ENCODE results near the gene GET4. TPM values are rescaled to one million over a fixed set of nuclear protein-coding genes. Genes with fewer than 3 reads are reported as not detected.
A peak's percentile ranks its signal among the peaks of the same experiment; 100 is the strongest.

Gene GET4
- total RNA-seq, 1 donor from 2014 or later = 35.8 TPM

DNA sequence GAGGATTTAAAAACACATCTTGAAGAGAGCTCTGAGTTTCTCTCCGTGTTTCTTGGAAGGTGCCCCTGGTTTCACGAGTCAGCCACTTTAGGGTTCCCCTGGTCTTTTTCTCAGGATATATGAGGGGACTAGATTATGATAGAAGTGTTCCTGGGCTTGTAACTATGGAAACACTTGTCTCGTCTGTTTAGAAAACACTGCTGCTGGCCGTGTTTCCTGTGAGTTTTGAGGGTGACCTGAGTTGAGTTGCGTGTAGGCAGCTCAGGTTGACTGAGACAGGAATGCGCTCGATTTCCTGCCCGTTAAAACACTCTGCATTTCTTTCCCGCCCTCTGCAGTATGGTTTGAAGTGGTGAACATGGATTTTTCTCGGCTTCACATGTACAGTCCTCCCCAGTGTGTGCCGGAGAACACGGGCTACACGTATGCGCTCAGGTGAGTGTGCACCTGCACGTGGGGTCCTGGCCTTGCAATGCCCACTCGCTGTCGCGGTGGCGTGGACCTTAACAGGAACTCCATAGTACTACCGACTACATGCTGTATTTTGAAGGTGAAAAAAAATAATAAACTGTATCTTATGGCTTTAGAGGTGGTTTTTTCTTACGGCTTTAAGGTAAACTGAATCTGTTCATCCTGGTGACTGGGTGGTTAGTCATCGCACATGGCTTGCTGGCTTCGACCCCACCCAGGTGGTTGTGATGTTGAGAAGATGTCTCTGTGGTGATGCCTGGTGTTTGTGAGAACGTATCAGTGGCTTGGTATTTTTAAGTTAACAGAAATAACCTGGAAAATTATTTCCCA is 44.0 kb upstream of the GET4 start, which contains the start of gene SUN1:
Gene SUN1 (plus strand): TSS at position 310 of the 801 bp plus-strand sequence. CDS start 49 bp downstream, at position 359.
- Histone ChIP-seq H3K4me1 (peaks cover 95% of the 10 kb centered on the region), H3K4me3 (peak within 1 kb of the TSS; percentile 19 to 29), H3K27ac (peak within 1 kb of the TSS; percentile 95), H3K27me3 (no peaks in the 10 kb centered on the region), H3K36me3 (peaks cover 0 to 4% of the 10 kb centered on the region in 2 donors), H3K9me3 (no peaks in the 10 kb centered on the region)
- intact Hi-C loops (cut with DNase I) = no loop called here
- DNase-seq (ENCODE audit: extremely low spot score in 2 of 2) = peak in 1 of 2 donors; percentile 85
- peak in 1 of 2 donors; percentile 55 for TF ChIP-seq POLR2AphosphoS5 (IDR thresholded peaks at IDR 0.05; ENCODE audit: insufficient read depth in 1 of 2, low read depth in 1 of 2)
- TF ChIP-seq, protein P1, sequence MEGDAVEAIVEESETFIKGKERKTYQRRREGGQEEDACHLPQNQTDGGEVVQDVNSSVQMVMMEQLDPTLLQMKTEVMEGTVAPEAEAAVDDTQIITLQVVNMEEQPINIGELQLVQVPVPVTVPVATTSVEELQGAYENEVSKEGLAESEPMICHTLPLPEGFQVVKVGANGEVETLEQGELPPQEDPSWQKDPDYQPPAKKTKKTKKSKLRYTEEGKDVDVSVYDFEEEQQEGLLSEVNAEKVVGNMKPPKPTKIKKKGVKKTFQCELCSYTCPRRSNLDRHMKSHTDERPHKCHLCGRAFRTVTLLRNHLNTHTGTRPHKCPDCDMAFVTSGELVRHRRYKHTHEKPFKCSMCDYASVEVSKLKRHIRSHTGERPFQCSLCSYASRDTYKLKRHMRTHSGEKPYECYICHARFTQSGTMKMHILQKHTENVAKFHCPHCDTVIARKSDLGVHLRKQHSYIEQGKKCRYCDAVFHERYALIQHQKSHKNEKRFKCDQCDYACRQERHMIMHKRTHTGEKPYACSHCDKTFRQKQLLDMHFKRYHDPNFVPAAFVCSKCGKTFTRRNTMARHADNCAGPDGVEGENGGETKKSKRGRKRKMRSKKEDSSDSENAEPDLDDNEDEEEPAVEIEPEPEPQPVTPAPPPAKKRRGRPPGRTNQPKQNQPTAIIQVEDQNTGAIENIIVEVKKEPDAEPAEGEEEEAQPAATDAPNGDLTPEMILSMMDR (IDR thresholded peaks at IDR 0.05) = no peak

DNA sequence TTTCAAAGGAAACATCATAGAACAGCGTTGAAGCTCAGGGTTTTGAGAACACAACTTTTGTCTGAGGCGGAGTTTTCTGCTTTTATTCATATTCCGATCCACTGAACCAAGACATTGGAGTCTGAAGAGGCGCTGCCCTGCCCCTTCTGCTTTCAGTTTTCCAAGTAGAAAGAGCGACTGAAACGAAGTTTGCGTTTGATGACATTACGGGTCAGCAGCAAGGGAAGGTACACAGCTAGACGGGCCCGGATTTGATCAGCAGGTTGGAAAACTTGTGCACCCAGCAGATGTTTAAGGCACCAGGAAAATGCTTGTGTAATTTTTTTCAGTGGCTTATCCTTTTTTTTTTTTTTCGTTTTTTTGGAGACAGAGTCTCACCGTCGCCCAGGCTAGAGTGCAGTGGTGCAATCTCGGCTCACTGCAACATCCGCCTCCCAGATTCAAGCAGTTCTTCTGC is 43.4 kb upstream of the GET4 start:
- no peaks in the 10 kb centered on the region for H3K27me3 ChIP-seq
- H3K4me3 ChIP-seq = no peak overlapping the region
- H3K27ac ChIP-seq = peak overlapping the region; percentile 95
- TF ChIP-seq POLR2AphosphoS5 (IDR thresholded peaks at IDR 0.05; ENCODE audit: insufficient read depth in 1 of 2, low read depth in 1 of 2) (no peak), POLR2A (IDR thresholded peaks at IDR 0.05) (no peak)
- TF ChIP-seq, protein P1 (IDR thresholded peaks at IDR 0.05) = no peak
- peaks cover 92% of the 10 kb centered on the region for H3K4me1 ChIP-seq
- intact Hi-C loops (cut with DNase I) = no loop called here
- DNase-seq (ENCODE audit: extremely low spot score in 2 of 2) = no peak
- no peaks in the 10 kb centered on the region for H3K36me3 ChIP-seq
- no peaks in the 10 kb centered on the region for H3K9me3 ChIP-seq

DNA sequence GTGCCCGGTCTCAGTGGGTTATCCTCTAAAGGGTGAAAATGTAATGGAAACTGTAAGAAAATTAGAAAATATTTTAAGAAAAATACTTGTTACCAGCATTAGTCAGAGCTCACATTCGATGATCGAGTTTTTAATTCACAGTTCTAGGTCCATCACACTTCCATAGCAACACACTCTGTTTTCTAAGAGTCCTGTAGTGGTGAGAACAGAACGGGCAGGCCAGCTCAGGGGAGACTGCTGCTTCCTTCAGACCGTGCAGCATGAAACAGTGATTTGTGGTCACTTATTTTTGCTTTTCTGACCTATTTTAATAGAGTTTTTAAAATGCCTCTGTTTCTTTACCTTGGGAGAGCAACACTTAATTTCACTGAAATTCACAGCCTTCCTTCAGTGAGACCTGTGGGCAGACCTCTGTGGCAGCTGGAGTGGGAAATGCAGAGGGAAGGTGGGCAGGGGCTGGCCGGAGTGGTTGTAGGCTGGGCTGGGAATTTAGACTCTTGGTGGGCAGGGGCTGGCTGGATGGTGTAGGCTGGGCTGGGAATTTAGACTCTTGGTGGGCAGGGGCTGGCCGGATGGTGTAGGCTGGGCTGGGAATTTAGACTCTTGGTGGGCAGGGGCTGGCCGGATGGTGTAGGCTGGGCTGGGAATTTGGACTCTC is 42.6 kb upstream of the GET4 start:
- H3K9me3 ChIP-seq = no peaks in the 10 kb centered on the region
- no peak overlapping the region for H3K4me3 ChIP-seq
- intact Hi-C loops (cut with DNase I) = no loop called here
- H3K4me1 ChIP-seq = peaks cover 88% of the 10 kb centered on the region
- no peak for DNase-seq (ENCODE audit: extremely low spot score in 2 of 2)
- H3K36me3 ChIP-seq = peaks cover 0 to 2% of the 10 kb centered on the region in 2 donors
- H3K27me3 ChIP-seq = no peaks in the 10 kb centered on the region
- no peak for TF ChIP-seq POLR2A (IDR thresholded peaks at IDR 0.05)
- TF ChIP-seq POLR2AphosphoS5 (IDR thresholded peaks at IDR 0.05; ENCODE audit: insufficient read depth in 1 of 2, low read depth in 1 of 2) = no peak
- TF ChIP-seq, protein P1 (IDR thresholded peaks at IDR 0.05) = no peak
- peak overlapping the region; percentile 95 for H3K27ac ChIP-seq

DNA sequence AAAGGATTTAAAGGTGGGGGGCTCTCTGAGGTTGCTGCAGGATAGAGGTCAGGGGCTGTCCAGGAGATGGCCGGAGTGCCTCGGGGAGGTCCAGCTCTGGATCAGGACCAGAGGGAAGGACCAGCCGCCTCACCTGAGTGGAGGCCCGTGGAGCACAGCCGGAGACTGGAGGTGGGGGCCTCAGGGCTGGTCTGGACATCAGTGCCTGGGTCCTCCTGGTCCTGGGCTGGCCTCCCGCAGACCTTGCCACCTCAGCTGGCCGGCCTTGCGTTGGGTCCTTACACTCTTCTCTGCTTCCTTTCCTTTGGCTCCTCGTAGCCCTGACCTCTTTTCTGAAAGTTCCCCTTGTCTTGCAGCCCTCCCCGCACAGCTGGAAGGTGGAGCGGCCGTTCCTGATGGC is 42.1 kb upstream of the GET4 start:
- Histone ChIP-seq H3K27ac (peak overlapping the region; percentile 95), H3K4me1 (peaks cover 82% of the 10 kb centered on the region), H3K27me3 (no peaks in the 10 kb centered on the region), H3K36me3 (peaks cover 0 to 7% of the 10 kb centered on the region in 2 donors), H3K9me3 (no peaks in the 10 kb centered on the region), H3K4me3 (no peak overlapping the region)
- no peak for DNase-seq (ENCODE audit: extremely low spot score in 2 of 2)
- TF ChIP-seq POLR2A (IDR thresholded peaks at IDR 0.05) = no peak
- intact Hi-C loops (cut with DNase I) = no loop called here

DNA sequence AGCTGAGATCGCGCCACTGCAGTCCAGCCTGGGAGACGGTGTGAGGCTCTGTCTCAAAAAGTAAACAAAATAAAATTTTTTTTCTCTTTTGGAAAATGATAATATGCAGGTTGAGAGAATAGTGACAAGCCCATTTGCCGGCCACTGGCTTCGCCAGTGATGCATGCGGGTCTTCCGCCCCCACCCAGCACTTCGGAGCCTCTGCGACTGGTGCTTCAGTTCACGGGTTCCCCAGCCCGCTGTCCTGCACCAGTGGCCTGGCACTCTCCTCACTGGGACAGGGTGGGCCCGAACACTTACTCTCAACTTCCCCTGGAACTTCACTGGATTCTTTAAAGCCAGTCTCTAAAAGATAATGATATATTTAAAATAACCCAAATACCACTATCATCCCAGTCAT is 41.3 kb upstream of the GET4 start:
- peak overlapping the region; percentile 95 for H3K27ac ChIP-seq

More for the DNA sequence above, 41.3 kb upstream of the GET4 start:
- H3K4me1 ChIP-seq = peaks cover 76% of the 10 kb centered on the region
- intact Hi-C loops (cut with DNase I) = no loop called here
- no peaks in the 10 kb centered on the region for H3K27me3 ChIP-seq
- no peak overlapping the region for H3K4me3 ChIP-seq
- no peak for DNase-seq (ENCODE audit: extremely low spot score in 2 of 2)
- no peaks in the 10 kb centered on the region for H3K9me3 ChIP-seq
- TF ChIP-seq POLR2A (IDR thresholded peaks at IDR 0.05) = no peak
- TF ChIP-seq, protein P1 (IDR thresholded peaks at IDR 0.05) = no peak
- no peak for TF ChIP-seq POLR2AphosphoS5 (IDR thresholded peaks at IDR 0.05; ENCODE audit: insufficient read depth in 1 of 2, low read depth in 1 of 2)
- peaks cover 0 to 10% of the 10 kb centered on the region in 2 donors for H3K36me3 ChIP-seq
